PC-3 (cell line): ENCODE data around the gene POLR2E. TPM values are rescaled to one million over a fixed set of nuclear protein-coding genes. Genes with fewer than 3 reads are reported as not detected.

ENCODE experiments used
- ATAC-seq: fragments of 200-7000 bp; cut with Tn5 transposase; 2 replicates; pipeline ENCODE4 v1.9.1; 2020; ENCODE audit warnings: mild to moderate bottlenecking, moderate library complexity
- BruUV-seq: library from RNA; stranded (reverse); fragments of 400-500 nt; replicated peaks from 2 replicates; lab custom pipeline; 2021; lab: Mats Ljungman, UMichigan
- CTCF ChIA-PET: fragments of 300-600 bp; sonication (Branson Sonifier 250); formaldehyde crosslinking; loops from one replicate; lab custom pipeline; 2022; ENCODE audit warnings: antibody characterized with exemption; lab: Charles Lee
- POLR2A ChIA-PET: fragments of 300-600 bp; sonication (Branson Sonifier 250); formaldehyde crosslinking; loops from one replicate; lab custom pipeline; 2022; ENCODE audit warnings: antibody characterized with exemption; ENCODE audit not compliant: unreplicated experiment; lab: Charles Lee
- DNase-seq: peaks from one replicate; pipeline ENCODE4 v3.0.0-alpha.2; 2015
- H2AFZ ChIP-seq: fragments of 300-600 bp; sonication (generic); 2 replicates; pipeline ENCODE4 v1.6.0; 2016; ENCODE audit warnings: antibody characterized with exemption, low read length
- H3F3A ChIP-seq: fragments of 300-600 bp; sonication (generic); one replicate; pipeline ENCODE4 v1.6.0; 2017; ENCODE audit warnings: antibody characterized with exemption, low read length, control low read depth, mild to moderate bottlenecking; ENCODE audit not compliant: unreplicated experiment
- H3K27ac ChIP-seq: fragments of 300-600 bp; sonication (generic); 2 replicates; pipeline ENCODE4 v1.5.1; 2016; ENCODE audit warnings: mild to moderate bottlenecking, low read length
- H3K27me3 ChIP-seq: fragments of 300-600 bp; sonication (generic); 2 replicates; pipeline ENCODE4 v1.6.1; 2016; ENCODE audit warnings: low read length, mixed read lengths
- H3K36me3 ChIP-seq: fragments of 300-600 bp; sonication (generic); 2 replicates; pipeline ENCODE4 v1.6.1; 2016; ENCODE audit warnings: low read depth, mixed run types, low read length, mixed read lengths
- H3K4me1 ChIP-seq: fragments of 300-600 bp; sonication (generic); 2 replicates; pipeline ENCODE4 v1.5.1; 2016; ENCODE audit warnings: low read length; ENCODE audit not compliant: insufficient read depth
- H3K4me2 ChIP-seq: fragments of 300-600 bp; sonication (generic); 2 replicates; pipeline ENCODE4 v1.6.0; 2016; ENCODE audit warnings: low read length
- H3K4me3 ChIP-seq: fragments of 300-600 bp; sonication (generic); 2 replicates; pipeline ENCODE4 v1.5.1; 2016; ENCODE audit warnings: mild to moderate bottlenecking, low read length, mixed read lengths
- H3K79me2 ChIP-seq: fragments of 300-600 bp; sonication (generic); 2 replicates; pipeline ENCODE4 v1.6.1; 2017; ENCODE audit warnings: low read length, mixed read lengths
- H3K9ac ChIP-seq: fragments of 300-600 bp; sonication (generic); 2 replicates; pipeline ENCODE4 v1.6.0; 2016; ENCODE audit warnings: mild to moderate bottlenecking, low read length
- H3K9me2 ChIP-seq: fragments of 300-600 bp; sonication (generic); replicated peaks from 2 replicates; pipeline ENCODE4 v1.6.1; 2016; ENCODE audit warnings: mixed run types, low read length, mixed read lengths
- H3K9me3 ChIP-seq: fragments of 300-600 bp; sonication (generic); 2 replicates; pipeline ENCODE4 v1.6.1; 2016; ENCODE audit warnings: low read length, mixed read lengths
- H4K20me1 ChIP-seq: fragments of 300-600 bp; sonication (generic); 2 replicates; pipeline ENCODE4 v1.6.1; 2016; ENCODE audit warnings: low read length, mixed read lengths
- EZH2 ChIP-seq: fragments of 300-600 bp; sonication (generic); IDR thresholded peaks from one replicate; pipeline ENCODE4 v1.6.1; 2017; ENCODE audit warnings: antibody characterized with exemption, mild to moderate bottlenecking, low read length; ENCODE audit not compliant: unreplicated experiment
- EZH2phosphoT487 ChIP-seq: fragments of 300-600 bp; sonication (generic); IDR thresholded peaks from 2 replicates; pipeline ENCODE4 v1.6.1; 2018; ENCODE audit warnings: mild to moderate bottlenecking, antibody characterized with exemption, low read length, borderline replicate concordance
- intact Hi-C: fragments of 100-400 bp; cut with micrococcal nuclease; formaldehyde crosslinking; loops from 2 replicates; pipeline ENCODE4 v1.9.0; 2023
- total RNA-seq: library from RNA; depleted of rRNA; stranded (reverse); fragments of >200 nt; gene quantifications from 2 replicates; pipeline ENCODE4 v1.2.3, GENCODE V29; 2014
- TF ChIP-seq, protein P1 (sequence below): fragments of 300-600 bp; sonication (generic); conservative IDR thresholded peaks from 2 replicates; pipeline ENCODE4 v1.5.1; 2017; ENCODE audit warnings: antibody characterized with exemption, low read depth, mild to moderate bottlenecking, low read length

POLR2E gene
- total RNA-seq, 1 experiment from 2014 or later, result 375 TPM

DNA sequence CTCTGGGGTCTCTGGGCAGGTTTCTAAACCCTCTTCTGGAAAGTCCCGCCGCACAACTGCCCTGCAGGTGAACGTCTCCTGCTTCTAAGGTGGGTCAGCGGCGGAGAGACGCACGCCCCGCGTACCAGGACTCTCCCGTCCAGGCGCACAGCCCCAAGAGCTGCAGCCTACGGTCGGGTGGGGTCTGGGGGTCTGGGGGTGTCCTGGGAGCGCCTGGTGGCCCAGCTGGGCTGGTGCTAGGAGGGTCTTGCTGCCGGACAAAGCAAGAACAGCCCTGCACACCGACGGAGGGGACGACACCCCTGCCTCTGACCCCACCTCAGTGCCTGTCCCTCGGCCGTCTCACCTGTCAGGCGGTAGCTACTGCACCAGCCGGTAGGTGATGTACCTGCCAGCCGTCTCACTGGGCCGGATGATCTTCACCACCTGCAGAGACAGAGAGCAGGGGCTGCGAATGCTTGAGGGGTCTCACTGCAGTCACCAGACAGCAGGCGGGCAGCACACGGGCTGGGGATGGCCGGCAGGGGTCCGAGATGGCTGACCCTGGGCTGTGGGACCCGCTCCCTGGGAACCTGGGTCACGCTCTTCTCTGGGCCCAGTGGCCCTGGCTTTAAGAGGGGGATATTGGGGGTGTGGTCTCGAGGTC, 5.9 kb downstream of the POLR2E start:
- H4K20me1 ChIP-seq, result peaks cover 8% of the 10 kb centered on the region; the same call in 1 of the 2 replicates
- H3K9ac ChIP-seq, result no peak overlapping the region
- no peaks in the 10 kb centered on the region for H3K27me3 ChIP-seq
- H3K4me1 ChIP-seq, result peaks cover 7% of the 10 kb centered on the region; the same call in 1 of the 2 replicates
- H3F3A ChIP-seq, result no peaks in the 10 kb centered on the region
- H3K9me3 ChIP-seq, result no peaks in the 10 kb centered on the region
- DNase-seq, result no peak
- H3K79me2 ChIP-seq, result peaks cover 20% of the 10 kb centered on the region
- ChIA-PET CTCF (no interaction called here), POLR2A (no interaction called here)
- no TSS peak for BruUV-seq
- no peak overlapping the region for H3K27ac ChIP-seq
- intact Hi-C loops, result no loop called here
- no peak overlapping the region for H3K4me2 ChIP-seq
- H2AFZ ChIP-seq, result no peak overlapping the region
- no peak overlapping the region for H3K4me3 ChIP-seq
- H3K36me3 ChIP-seq, result no peaks in the 10 kb centered on the region
- no peaks in the 10 kb centered on the region for H3K9me2 ChIP-seq
- no peak for ATAC-seq
- no peak for TF ChIP-seq EZH2phosphoT487
- TF ChIP-seq, protein P1, sequence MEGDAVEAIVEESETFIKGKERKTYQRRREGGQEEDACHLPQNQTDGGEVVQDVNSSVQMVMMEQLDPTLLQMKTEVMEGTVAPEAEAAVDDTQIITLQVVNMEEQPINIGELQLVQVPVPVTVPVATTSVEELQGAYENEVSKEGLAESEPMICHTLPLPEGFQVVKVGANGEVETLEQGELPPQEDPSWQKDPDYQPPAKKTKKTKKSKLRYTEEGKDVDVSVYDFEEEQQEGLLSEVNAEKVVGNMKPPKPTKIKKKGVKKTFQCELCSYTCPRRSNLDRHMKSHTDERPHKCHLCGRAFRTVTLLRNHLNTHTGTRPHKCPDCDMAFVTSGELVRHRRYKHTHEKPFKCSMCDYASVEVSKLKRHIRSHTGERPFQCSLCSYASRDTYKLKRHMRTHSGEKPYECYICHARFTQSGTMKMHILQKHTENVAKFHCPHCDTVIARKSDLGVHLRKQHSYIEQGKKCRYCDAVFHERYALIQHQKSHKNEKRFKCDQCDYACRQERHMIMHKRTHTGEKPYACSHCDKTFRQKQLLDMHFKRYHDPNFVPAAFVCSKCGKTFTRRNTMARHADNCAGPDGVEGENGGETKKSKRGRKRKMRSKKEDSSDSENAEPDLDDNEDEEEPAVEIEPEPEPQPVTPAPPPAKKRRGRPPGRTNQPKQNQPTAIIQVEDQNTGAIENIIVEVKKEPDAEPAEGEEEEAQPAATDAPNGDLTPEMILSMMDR, result no peak
- no peak for TF ChIP-seq EZH2

DNA sequence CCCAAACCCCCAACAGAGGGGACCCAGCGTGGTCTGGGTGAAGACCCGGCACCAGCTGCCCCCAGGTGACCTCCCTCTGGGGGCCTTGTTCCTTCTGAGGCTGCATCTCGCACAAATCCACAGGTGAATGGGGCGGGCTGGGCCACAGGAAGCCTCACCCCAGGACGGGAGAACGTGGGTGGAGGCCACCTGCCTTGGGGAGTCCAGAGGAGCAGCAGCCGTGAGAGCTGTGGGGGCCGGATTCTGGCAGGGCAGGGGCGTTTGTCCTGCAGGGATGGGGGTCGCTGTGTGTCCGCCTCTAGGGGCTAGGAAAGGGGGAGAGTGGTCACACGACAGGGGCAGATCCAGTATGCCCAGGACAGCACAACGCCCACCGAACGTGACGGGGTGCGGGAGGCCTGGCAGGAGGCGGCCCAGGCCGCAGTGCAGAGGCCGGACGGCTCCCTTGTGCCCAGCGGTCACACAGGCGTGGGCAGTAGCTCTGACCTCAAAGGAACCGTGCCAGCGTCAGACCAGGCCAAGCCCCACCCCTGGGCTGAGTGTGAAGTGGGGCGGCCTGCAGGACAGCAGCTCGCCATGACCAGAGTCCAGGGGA, 6.7 kb downstream of the POLR2E start:
- POLR2A ChIA-PET, result no interaction called here

More for the DNA sequence above, 6.7 kb downstream of the POLR2E start:
- DNase-seq (no peak), ATAC-seq (no peak)
- Histone ChIP-seq H3K79me2 (peaks cover 13% of the 10 kb centered on the region), H3K9ac (no peak overlapping the region), H3K4me3 (no peak overlapping the region), H3F3A (no peaks in the 10 kb centered on the region), H2AFZ (no peak overlapping the region), H3K4me2 (no peak overlapping the region), H3K27me3 (no peaks in the 10 kb centered on the region), H3K9me2 (no peaks in the 10 kb centered on the region), H4K20me1 (peaks cover under 1% of the 10 kb centered on the region; the same call in 1 of the 2 replicates), H3K27ac (no peak overlapping the region), H3K4me1 (no peaks in the 10 kb centered on the region), H3K36me3 (no peaks in the 10 kb centered on the region), H3K9me3 (no peaks in the 10 kb centered on the region)
- intact Hi-C loops, result no loop called here
- TF ChIP-seq, protein P1, result no peak
- TF ChIP-seq EZH2 (no peak), EZH2phosphoT487 (no peak)
- no TSS peak for BruUV-seq
- CTCF ChIA-PET, result no interaction called here
